GM19463 (cell line): ENCODE measurements around the gene TRPM3.
"Not testable (repeated sequence)": the region's sequence is repeated elsewhere in the genome, so short reads cannot be mapped to it uniquely, and the experiment has no call there.

ENCODE experiments used
- ATAC-seq: cut with Tn5 transposase; IDR thresholded peaks from one replicate; pipeline ENCODE4 v1.9.1; 2021; ENCODE audit warnings: mild to moderate bottlenecking, moderate library complexity; ENCODE audit not compliant: unreplicated experiment

Gene TRPM3

DNA sequence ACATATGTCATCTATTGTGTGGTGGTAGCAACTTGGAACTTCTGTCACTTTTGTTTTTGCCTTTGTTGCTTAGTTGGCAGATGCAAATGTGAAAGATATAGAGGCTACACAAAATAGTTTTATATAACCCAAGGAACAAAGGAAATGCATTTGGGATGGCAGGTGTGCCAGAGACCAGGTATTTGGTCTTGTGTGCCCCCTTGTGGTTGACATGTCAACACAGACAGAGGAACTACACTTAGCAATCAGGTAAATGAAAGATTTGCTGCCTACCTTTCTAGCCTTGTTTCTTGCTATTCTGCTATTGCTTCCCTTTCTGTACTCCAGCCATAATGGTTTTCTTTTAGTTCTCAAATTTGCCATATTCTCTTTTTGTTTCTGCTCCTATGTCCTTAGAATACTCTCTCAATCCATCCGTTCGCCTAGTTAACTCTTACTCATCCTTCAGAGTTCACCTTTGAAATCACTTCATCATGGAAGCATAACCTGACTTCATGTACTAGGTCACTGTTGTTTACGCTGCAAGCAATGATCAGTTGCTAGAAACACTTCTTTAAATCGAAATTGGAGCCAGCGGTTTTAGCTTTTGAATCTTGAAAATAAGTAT is 119.5 kb downstream of the TRPM3 start:
- ATAC-seq = no peak

DNA sequence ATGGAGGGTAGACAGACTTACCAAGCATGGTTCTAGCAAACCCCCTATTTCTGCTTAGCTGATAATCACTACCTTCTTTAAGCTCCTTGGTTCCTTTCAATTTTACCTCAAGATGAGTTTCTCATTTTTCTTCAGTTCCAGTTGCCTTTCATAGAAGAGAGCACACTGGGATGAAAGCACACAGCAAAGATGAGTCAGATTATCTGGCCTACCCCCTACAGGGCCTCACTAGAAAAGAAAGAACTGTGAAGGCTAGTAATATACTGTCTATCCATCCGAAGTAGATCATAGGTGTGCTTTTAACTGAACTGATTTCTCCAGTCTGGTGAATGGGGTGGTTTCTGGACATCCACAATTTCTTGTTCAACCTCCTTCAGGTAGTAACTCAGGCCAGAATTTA is 122.5 kb downstream of the TRPM3 start:
- no peak for ATAC-seq

DNA sequence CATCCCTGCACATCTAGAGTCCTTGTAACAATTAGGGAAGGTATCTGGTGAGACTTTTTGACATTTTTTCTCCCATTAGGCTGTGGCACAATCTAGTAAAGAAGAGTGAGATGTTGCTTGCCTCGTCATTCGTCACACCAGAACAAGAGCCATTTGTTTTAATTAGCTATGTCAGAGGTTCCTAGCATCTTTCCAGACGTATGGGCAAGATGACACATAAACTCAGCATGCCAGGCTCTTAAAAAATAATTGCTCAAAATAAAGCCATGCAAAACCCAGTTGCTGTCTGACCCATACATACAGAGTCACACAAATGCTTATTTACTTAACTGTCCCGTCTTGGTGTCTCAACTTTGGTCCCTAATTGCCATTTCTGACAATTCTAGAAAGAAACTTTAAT is 125.9 kb downstream of the TRPM3 start:
- no peak for ATAC-seq

DNA sequence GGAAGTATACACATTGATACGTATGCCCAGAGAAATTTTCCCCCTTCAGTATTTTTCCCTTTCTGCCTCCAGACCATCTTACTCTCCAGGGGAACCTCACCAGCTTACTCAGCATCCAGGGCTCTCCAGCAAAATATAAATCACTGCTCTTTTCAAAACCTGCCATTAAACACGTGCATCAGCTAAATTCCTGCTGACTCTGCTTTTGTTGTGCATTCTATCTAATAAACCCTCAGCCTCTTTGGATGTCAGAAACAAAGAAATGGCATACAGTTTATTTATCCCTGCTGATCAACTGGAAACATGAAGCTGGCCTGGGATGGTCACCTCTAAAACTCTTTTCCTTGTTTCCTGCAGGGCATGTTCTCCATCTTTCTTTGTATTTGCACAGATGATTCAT is 126.8 kb downstream of the TRPM3 start:
- ATAC-seq = no peak

DNA sequence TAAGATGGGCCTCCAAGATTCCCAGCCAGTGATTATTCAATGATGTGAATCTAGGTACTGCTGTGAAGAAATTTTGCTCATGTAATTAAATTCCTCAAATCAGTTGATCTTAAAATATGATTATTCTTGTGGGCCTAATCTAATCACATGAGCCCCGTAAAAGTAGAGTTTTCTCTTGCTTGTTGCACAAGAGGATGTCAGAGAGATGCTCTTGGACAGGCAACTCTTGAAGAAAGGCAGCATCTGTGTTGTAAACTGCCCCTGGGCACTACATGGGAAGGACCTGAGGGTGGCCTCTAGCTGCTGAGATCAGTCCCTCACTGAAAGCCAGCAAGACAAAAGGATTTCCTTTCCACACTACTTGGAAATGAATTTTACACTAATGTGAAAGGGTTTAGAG is 132.9 kb downstream of the TRPM3 start:
- ATAC-seq = no peak

DNA sequence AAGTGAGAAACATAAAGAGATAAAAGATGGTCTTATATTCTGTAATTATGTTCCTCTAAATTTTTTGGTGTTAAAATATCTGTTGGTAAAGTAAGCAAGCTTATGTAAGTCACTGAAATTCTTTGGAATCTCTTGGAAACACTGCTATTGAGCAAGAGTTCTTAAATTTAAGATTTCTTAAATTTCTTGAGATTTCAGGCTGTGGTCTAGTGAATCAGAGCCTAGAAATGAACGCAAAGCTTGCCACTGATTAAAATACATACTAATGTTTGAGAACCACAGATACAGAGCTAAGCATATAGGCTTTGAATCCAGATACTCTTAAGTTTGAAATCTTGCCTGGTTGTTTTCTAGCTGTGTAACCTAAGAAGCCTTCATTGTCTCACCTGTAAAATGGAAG is 133.4 kb downstream of the TRPM3 start:
- ATAC-seq = no peak

DNA sequence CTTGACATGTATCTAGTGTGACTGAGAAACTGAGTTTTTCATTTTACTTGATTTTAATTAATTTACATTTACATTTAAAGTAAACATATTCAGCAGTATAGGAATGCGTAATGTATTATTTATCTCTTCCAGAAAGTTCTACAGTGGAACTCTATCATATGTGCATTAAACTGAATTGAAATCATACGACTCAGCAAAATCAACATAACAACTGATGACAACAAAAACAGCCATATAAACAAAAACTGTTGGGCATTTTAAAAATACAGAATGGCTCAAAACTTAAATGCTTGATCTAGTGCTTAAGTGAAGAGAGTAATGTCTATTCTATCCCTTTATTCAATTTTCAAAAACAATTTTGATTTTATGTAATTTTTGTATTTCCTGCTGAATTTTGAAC is 134.4 kb downstream of the TRPM3 start:
- no peak for ATAC-seq

DNA sequence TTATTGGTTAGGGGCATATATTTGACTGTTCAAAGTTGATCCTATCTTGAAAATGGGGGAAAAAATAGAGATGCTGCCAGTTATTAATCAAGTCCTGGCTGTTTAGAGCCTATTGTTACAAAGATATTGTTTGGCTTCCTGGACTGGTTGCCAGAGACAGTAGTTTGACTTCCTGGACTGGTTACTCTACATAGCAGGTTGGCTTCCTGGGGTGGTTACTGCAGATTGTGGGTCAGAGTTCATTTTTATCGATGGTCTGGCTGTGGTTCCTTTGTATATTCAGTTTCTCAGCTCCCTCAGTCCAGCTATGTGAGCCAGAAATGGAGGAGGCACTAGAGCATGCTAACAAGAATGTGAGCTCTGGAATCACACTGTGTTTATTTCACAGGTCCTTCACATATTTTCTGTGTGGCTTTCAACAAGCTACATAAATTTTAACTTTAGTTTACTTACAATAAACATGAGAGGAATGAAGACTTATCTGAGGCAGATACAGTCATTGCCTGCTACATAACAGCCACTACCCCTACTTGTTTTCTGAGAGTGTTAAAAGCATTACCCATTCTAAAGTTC is 137.6 kb downstream of the TRPM3 start:
- ATAC-seq = no peak

DNA sequence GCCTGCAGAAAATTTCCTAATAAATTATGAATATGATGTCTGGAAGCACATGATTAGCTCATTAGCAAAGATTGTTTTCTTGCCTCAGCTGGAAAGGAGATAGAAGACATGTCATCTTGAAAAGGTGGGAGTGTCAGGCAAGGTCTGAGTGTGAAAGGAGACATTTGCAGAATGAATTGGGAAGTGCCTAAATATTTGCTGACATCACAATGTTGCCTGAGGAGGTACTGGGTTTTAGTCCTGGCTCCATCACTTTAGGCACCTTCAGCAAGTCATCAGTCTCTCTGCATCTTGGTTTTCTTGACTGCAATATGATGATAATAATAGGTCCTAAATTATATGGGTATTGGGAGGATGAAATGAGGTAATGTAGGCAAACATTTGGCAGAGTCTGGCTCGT is 140.1 kb downstream of the TRPM3 start:
- no peak for ATAC-seq

DNA sequence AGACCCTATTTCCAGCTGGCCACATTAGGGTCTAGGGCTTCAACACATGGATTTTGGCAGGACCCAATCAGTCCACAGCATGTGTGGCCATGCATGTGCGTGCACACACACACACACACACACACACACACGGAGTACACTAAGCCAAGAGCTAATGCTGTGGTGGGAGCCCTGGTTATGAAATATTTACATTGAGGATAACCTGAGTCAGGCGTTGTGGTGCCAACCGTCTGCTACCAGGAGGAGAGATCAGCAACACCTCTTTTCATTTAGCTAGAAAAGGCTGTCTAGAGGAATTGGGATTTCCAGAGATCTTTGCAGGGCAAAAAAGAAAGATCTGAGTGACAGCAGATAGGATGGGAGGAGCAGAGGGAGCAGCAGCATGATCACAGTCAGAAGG is 141.5 kb downstream of the TRPM3 start:
- ATAC-seq = no peak

DNA sequence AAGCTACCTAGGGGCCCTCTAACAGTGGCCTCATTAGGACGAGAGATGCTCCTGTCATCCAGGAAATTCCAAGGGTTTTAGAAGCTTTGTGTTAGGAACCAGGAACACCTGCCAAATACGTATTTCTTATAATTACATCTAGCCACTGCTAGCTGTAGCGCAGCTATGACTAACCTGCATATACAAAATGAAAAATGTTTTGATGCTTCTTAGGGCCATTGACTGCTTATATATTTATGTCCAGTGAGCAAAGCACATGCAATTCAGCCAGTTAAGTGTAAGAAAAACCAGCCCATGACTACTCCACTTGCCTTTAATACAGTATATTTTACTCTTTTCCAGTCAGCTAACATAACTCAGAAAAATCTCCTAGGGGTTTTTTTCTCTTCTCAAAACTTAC is 143.3 kb downstream of the TRPM3 start:
- ATAC-seq = no peak

DNA sequence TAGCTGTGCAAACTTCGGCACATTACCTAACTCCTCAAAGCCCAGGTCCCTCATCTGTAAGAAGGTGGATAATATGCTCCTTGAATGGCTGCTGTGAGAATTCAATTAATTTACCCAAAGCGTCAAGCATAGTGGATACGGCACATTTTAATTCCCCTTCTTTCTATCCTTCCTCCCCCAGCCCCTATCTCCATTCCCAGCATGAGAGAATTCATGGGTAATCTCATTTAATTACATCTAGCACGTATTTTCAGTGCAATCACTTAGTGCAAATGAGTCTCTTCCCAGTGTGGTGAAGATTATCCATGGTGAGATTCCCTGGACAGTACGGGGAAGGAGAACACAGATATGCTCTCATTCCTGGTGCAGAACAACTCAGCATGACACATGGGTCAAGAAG is 145.6 kb downstream of the TRPM3 start:
- ATAC-seq = no peak

DNA sequence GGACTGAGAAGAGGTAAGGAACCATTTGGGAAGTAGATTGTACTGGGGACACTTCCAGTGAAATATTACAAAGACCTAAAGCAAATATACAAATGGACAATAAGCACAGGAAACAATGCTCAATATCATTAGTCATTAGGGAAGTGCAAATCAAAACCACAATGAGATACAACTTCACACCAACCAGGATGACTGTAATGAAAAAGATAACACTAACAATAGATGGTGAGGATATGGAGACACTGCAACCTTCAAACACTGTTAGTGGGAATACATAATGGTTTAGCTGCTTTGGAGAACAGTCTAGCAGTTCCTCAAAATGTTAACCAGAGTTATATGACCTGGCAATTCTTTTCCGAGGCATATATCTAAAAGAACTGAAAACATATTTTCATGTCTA is 149.7 kb downstream of the TRPM3 start:
- ATAC-seq = no peak

DNA sequence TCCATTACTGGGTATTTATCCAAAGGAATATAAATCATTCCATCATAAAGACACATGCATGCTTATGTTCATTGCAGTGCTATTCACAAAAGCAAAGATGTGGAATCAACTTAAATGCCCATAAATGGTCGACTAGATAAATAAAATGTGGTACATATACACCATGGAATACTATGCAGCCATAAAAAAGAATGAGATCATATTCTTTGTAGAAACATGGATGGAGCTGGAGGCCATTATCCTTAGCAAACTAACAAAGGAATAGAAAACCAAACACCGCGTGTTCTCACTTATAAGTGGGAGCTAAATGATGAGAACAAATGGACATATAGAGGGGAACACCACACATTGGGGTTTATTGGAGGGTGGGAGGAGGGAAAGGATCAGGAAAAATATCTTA is 155.0 kb downstream of the TRPM3 start:
- ATAC-seq = not testable (repeated sequence)

DNA sequence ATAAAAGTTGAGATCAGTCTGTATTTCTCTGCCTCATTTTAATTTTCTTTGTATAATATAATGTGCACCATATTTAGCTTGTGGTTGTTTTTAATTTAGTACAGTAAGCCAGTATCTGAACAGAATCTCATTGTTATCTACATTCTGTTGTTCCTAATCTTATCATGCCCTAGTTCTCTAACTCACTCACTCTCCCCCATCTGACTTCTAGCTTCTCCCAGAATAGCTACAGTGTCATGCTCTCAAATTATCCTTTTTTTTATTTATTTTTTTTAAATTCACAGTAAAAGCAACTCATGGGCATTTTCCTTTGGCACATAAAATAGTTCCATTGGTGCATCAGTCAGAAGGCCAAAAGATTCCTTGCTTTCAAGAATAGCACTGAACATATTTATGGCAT is 156.6 kb downstream of the TRPM3 start:
- ATAC-seq = no peak

DNA sequence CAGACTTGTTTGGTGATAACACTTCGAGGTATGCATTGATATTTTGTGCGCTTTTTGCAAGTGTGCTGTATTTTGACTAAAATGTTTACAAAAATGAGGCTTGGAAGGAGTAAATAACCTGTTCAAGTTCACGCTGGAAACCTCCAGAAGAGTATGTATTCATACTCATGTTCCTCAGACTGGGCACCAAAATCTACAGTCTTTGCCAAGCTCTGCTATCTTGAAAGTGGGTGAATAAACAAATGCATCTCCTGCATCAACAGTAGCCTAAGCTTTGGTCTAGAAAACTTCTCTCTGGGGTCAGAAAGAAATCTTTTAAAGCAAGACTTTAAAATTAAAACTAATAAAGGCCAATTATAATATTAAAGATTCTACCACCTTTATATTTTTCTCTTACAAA is 157.9 kb downstream of the TRPM3 start:
- no peak for ATAC-seq

DNA sequence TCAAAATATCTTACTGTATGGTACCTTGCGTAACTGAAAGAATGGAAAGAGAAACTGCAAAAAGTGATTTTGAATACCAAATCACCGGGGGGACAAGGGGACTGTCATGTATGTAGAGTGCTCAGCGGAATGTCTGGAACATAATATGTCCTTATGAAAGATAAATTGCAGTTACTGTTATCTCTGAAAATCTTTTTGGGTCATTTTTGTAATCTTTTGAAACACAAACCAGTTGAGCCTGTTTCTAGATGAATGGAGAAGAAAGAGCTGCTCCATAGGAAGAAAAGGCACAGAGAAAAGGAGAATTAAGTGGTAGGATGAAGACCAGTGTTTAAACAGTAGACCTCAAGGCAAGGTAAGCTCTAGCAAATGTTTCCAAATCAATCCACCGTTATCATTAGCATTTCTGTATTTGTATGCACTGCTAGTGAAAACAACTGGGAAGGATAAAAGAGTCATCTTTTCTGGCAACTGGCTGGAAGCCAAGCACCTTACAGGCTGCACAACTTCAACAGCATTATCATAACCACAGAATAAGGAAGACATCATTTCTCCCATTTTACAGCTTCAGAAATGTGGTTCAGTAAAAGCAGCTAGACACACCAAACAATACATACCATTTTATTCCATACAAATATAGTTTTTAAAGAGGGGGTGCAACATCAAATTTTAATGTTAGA is 158.5 kb downstream of the TRPM3 start:
- ATAC-seq = no peak

DNA sequence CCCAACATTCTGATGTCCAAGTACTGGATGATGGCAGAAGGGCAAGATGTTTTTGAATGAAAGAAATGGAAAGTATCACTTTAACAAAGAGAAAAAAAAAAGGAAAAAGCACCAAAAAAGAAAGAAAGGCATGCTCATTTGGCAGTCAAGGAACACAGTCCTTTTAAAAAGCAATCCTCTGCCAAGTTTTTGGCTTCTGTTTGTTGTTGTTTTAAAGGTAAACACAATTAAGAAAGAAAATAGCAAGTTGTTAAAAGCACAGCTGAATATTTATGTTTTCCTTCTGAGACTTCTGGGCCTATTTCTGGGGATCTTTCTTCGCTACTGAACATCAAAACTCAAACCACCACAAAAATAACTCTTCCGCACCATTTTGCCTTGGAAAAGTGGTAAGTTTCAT is 162.1 kb downstream of the TRPM3 start:
- ATAC-seq = no peak

DNA sequence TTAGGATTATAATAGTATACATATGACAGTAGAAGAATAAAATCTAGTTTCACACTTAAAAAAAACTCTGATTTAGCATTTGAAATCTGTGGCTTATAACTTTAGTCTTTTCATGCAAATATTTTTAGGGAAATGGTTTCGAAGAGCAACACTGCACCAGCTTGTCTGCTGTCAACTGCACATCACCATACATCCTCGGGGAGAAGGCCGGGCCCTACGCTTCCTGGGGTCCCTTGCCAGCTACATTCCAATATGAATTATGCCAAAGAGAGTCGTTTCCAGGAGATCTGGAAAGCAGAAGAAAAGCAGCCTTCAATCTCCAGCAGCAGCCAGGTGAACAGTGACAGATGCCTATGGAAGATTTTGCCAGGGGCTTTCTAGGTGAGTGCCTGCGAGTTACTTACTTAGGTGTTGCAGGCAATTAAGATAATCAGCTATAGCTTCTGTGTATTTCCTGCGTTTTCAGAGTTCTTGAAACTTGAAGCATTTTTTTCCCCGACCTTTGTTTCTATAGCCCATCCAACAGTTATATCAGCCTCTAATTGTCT is 166.8 kb downstream of the TRPM3 start:
- no peak for ATAC-seq

DNA sequence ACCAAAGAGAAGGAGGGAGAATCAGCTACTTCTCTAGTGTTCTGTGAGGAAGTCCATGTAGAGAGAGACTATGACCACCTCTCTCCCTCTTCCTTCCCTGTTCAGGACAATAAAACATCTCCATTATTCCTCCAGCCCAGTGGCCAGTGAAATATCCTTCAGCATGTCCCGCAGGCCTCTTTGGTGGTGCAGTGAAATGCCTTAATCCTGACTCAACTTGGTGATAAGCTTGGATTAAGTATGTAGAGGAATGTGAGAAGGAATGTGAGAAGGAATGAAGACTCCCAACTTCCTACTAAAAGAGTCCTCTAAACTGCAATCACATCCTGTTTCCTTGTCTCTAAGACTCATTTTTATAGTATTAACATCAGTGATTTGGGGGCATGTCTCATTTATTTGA is 167.3 kb downstream of the TRPM3 start:
- no peak for ATAC-seq

DNA sequence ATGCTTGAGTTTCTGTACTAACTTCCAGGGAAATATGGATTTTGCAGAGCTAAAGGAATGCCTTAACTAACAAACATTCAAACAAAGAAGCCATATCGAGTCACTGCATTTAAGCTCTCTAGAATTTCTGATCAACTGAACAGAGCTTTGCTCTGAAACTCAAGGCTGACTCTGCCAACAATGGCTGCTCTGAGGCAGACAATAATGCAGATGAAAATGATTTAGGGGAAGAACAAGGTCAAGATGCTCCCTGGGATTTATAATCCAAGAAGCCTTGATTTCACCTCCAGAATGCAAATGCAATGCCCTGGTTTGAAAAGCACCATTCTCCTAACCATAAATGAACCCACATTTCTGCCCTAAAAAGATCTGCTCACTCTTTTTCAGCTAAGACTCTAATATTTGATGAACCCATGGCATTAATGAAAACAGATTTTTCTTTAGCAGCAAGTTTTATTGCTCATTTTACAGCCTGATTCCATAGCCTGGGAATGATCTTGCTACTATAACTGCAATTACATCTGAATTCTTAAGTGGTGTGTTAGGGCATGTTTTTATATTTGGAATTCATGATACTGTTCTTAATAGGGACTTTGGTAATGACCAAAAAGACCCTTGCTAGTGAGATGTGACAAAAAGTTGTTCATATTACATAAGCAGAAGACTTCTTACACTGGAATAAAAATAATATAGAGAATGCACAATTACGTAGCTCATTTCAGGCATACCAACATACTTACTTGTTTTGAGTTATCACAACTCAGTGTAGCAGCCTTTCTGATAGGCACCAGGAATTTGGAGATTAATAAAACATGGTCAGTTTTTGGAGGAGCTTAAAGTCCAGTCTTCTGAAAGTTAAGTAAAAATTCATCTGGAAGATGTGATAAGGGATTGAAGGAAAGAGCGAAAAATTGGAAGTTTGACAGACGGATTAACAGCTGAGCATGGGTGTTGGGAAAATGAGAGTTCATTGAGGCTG is 169.4 kb downstream of the TRPM3 start:
- ATAC-seq = no peak
